Prostate gland (tissue), 2 donors: ENCODE measurements around the gene FAM184B. TPM values are rescaled to one million over a fixed set of nuclear protein-coding genes. Genes with fewer than 3 reads are reported as not detected.

Experiments used
- DNase-seq: peaks from one replicate; pipeline ENCODE4 v3.0.0-alpha.2; 2019; ENCODE audit warnings: low spot score
- H3K27ac ChIP-seq, 2 donors: fragments of 200-600 bp; sonication (generic); 2 replicates each; pipeline ENCODE4 v1.5.1; 2017 to 2019
- H3K27me3 ChIP-seq: fragments of 200-600 bp; sonication (generic); replicated peaks from 2 replicates; pipeline ENCODE4 v1.5.1; 2019; ENCODE audit not compliant: insufficient read depth
- H3K36me3 ChIP-seq, 2 donors: fragments of 200-600 bp; sonication (generic); 1 replicate in 1 of 2; 2 replicates in 1 of 2; pipeline versions ENCODE4 v1.5.1 to v1.8.1; 2017 to 2019
- H3K4me1 ChIP-seq: fragments of 200-600 bp; sonication (generic); replicated peaks from 2 replicates; pipeline ENCODE4 v1.5.1; 2019
- H3K4me3 ChIP-seq, 2 donors: fragments of 200-600 bp; sonication (generic); 2 replicates each; pipeline ENCODE4 v1.5.1; 2017 to 2019
- H3K9me3 ChIP-seq: fragments of 200-600 bp; sonication (generic); 2 replicates; pipeline ENCODE4 v1.5.1; 2017
- CTCF ChIP-seq, 4 experiments: fragments of 200-600 bp in 2 of 4; fragments of 450-650 bp in 2 of 4; sonication (generic) in 2 of 4; IDR thresholded peaks; 1 replicate in 3 of 4; 2 replicates in 1 of 4; pipeline ENCODE4 v1.5.1; 2016 to 2019; ENCODE audit warnings: antibody characterized with exemption in 4 of 4, mild to moderate bottlenecking in 2 of 4, moderate library complexity in 2 of 4
- POLR2A ChIP-seq: fragments of 450-650 bp; IDR thresholded peaks from one replicate; pipeline ENCODE4 v1.6.1; 2016; ENCODE audit warnings: antibody characterized with exemption, mild to moderate bottlenecking
- POLR2AphosphoS5 ChIP-seq: sonication (generic); formaldehyde crosslinking; IDR thresholded peaks from one replicate; pipeline ENCODE4 v1.6.1; 2017; ENCODE audit warnings: antibody characterized with exemption
- WGBS: methylation state at CpG from one replicate; pipeline ENCODE4 v1.1.5; 2018; 5-methylcytosine and 5-hydroxymethylcytosine counted together
- intact Hi-C: fragments of 100-400 bp; cut with DNase I; formaldehyde crosslinking; loops from one replicate; pipeline ENCODE4 v1.14.2; 2022
- total RNA-seq, 2 donors: library from RNA; depleted of rRNA; stranded (reverse); fragments of >200 nt; gene quantifications; one replicate each; pipeline ENCODE4 v1.1.0, GENCODE V29; 2016

FAM184B gene
- total RNA-seq, 2 donors from 2014 or later, result 0.09 to 0.34 TPM

GRCh38 chr4:17763416-17763815 lies 18.0 kb downstream of the FAM184B start:
- Histone ChIP-seq H3K27me3 (no peaks in the 10 kb centered on the region), H3K36me3 (no peaks in the 10 kb centered on the region), H3K9me3 (no peaks in the 10 kb centered on the region), H3K4me1 (no peaks in the 10 kb centered on the region), H3K27ac (no peak overlapping the region), H3K4me3 (no peak overlapping the region)
- no peak for DNase-seq
- intact Hi-C loops, result no loop called here
- no peak for TF ChIP-seq POLR2AphosphoS5
- no peak for TF ChIP-seq CTCF (IDR thresholded peaks at IDR 0.05)
- 81% methylated on average over 3 of the region's 3 CpGs for WGBS

GRCh38 chr4:17762726-17763125 lies 18.7 kb downstream of the FAM184B start:
- intact Hi-C loops, result no loop called here
- no peak for TF ChIP-seq POLR2AphosphoS5
- TF ChIP-seq CTCF (IDR thresholded peaks at IDR 0.05), result no peak
- TF ChIP-seq POLR2A, result no peak
- Histone ChIP-seq H3K27me3 (no peaks in the 10 kb centered on the region), H3K27ac (no peak overlapping the region), H3K4me1 (no peaks in the 10 kb centered on the region), H3K4me3 (no peak overlapping the region), H3K9me3 (no peaks in the 10 kb centered on the region), H3K36me3 (no peaks in the 10 kb centered on the region)
- DNase-seq, result no peak
- WGBS, result 71% methylated on average over 1 of the region's 1 CpG

- no peaks in the 10 kb centered on the region for H3K36me3 ChIP-seq
- DNase-seq, result no peak
- H3K4me3 ChIP-seq, result no peak overlapping the region
- no peak for TF ChIP-seq POLR2AphosphoS5
- no peak for TF ChIP-seq POLR2A
- TF ChIP-seq CTCF (IDR thresholded peaks at IDR 0.05), result no peak
- no peak overlapping the region for H3K27ac ChIP-seq
- no peaks in the 10 kb centered on the region for H3K27me3 ChIP-seq
- 44% methylated on average over 1 of the region's 1 CpG for WGBS
- intact Hi-C loops, result no loop called here
- H3K9me3 ChIP-seq, result no peaks in the 10 kb centered on the region
- H3K4me1 ChIP-seq, result no peaks in the 10 kb centered on the region
These were observed 20.4 kb downstream of the FAM184B start for GRCh38 chr4:17761062-17761461.

- no peak overlapping the region for H3K27ac ChIP-seq
- H3K4me1 ChIP-seq, result no peaks in the 10 kb centered on the region
- no peaks in the 10 kb centered on the region for H3K27me3 ChIP-seq
- intact Hi-C loops, result no loop called here
- WGBS, result 82% methylated on average over 6 of the region's 6 CpGs
- no peak for TF ChIP-seq POLR2AphosphoS5
- no peak for TF ChIP-seq POLR2A
- TF ChIP-seq CTCF (IDR thresholded peaks at IDR 0.05), result no peak
- no peak for DNase-seq
- H3K4me3 ChIP-seq, result no peak overlapping the region
- no peaks in the 10 kb centered on the region for H3K9me3 ChIP-seq
- H3K36me3 ChIP-seq, result no peaks in the 10 kb centered on the region
These were observed 20.8 kb downstream of the FAM184B start for GRCh38 chr4:17760626-17761025.

- H3K9me3 ChIP-seq, result no peaks in the 10 kb centered on the region
- intact Hi-C loops, result no loop called here
- H3K4me3 ChIP-seq, result no peak overlapping the region
- H3K36me3 ChIP-seq, result no peaks in the 10 kb centered on the region
- H3K27ac ChIP-seq, result no peak overlapping the region
- no peaks in the 10 kb centered on the region for H3K4me1 ChIP-seq
- no peaks in the 10 kb centered on the region for H3K27me3 ChIP-seq
- WGBS, result 31% methylated on average over 5 of the region's 5 CpGs
- TF ChIP-seq POLR2AphosphoS5, result no peak
- TF ChIP-seq CTCF (IDR thresholded peaks at IDR 0.05), result no peak
- TF ChIP-seq POLR2A, result no peak
- no peak for DNase-seq
These were observed 22.9 kb downstream of the FAM184B start for GRCh38 chr4:17758485-17758884.
